ENCODE results near the gene DTNA.
"Not testable (repeated sequence)": the region's sequence is repeated elsewhere in the genome, so short reads cannot be mapped to it uniquely, and the experiment has no call there.

The DTNA gene

GRCh38 chr18:34904994-34905393 is 194.9 kb downstream of the DTNA start:
- no peak for DNase-seq (ENCODE audit: low spot score)

GRCh38 chr18:34906985-34907384 is 196.9 kb downstream of the DTNA start:
- DNase-seq (ENCODE audit: low spot score): not testable (repeated sequence)

- no peak for DNase-seq (ENCODE audit: low spot score)
Observed at GRCh38 chr18:34909637-34910364, 199.7 kb downstream of the DTNA start.

- DNase-seq (ENCODE audit: low spot score): no peak
Observed at GRCh38 chr18:34911081-34911480, 201.0 kb downstream of the DTNA start.

- DNase-seq (ENCODE audit: low spot score): no peak
Observed at GRCh38 chr18:34911661-34912384, 201.7 kb downstream of the DTNA start.

- DNase-seq (ENCODE audit: low spot score): no peak
Observed at GRCh38 chr18:34913837-34914661, 204.0 kb downstream of the DTNA start.

GRCh38 chr18:34915046-34915445 is 204.9 kb downstream of the DTNA start:
- no peak for DNase-seq (ENCODE audit: low spot score)

- not testable (repeated sequence) for DNase-seq (ENCODE audit: low spot score)
Observed at GRCh38 chr18:34916539-34916938, 206.4 kb downstream of the DTNA start.

GRCh38 chr18:34918856-34919255 is 208.8 kb downstream of the DTNA start:
- DNase-seq (ENCODE audit: low spot score): no peak

GRCh38 chr18:34921226-34921625 is 211.1 kb downstream of the DTNA start:
- DNase-seq (ENCODE audit: low spot score): no peak

GRCh38 chr18:34921811-34922385 is 211.8 kb downstream of the DTNA start:
- no peak for DNase-seq (ENCODE audit: low spot score)

GRCh38 chr18:34922594-34922993 is 212.5 kb downstream of the DTNA start:
- not testable (repeated sequence) for DNase-seq (ENCODE audit: low spot score)

GRCh38 chr18:34923911-34924310 is 213.8 kb downstream of the DTNA start:
- DNase-seq (ENCODE audit: low spot score): no peak

- DNase-seq (ENCODE audit: low spot score): no peak
Observed at GRCh38 chr18:34926683-34927082, 216.6 kb downstream of the DTNA start.

- no peak for DNase-seq (ENCODE audit: low spot score)
Observed at GRCh38 chr18:34928088-34928753, 218.1 kb downstream of the DTNA start.

GRCh38 chr18:34928754-34929335 is 218.7 kb downstream of the DTNA start:
- no peak for DNase-seq (ENCODE audit: low spot score)

- no peak for DNase-seq (ENCODE audit: low spot score)
Observed at GRCh38 chr18:34929336-34929780, 219.3 kb downstream of the DTNA start.

- no peak for DNase-seq (ENCODE audit: low spot score)
Observed at GRCh38 chr18:34932363-34932762, 222.3 kb downstream of the DTNA start.

- DNase-seq (ENCODE audit: low spot score): no peak
Observed at GRCh38 chr18:34932792-34933466, 222.8 kb downstream of the DTNA start.

GRCh38 chr18:34933909-34934661 is 224.0 kb downstream of the DTNA start:
- no peak for DNase-seq (ENCODE audit: low spot score)

Measured in CD4-positive, alpha-beta T cell treated with Interleukin-15 for 4 hours (primary cell).